Naive thymus-derived CD8-positive, alpha-beta T cell (primary cell): ENCODE data around the gene SFXN1. TPM values are rescaled to one million over a fixed set of nuclear protein-coding genes. Genes with fewer than 3 reads are reported as not detected.
"Not testable (repeated sequence)": the region's sequence is repeated elsewhere in the genome, so short reads cannot be mapped to it uniquely, and the experiment has no call there.

Source experiments
- ATAC-seq, 2 donors: fragments of 150-1000 bp; cut with Tn5 transposase in 1 of 2; sonication (Bioruptor Pico), chemical (Tn5 transposase) in 1 of 2; 1 replicate in 1 of 2; 2 replicates in 1 of 2; pipeline ENCODE4 v1.10.0; 2021; ENCODE audit warnings: mild to moderate bottlenecking in 2 of 2, moderate library complexity in 2 of 2
- POLR2A ChIA-PET: fragments of 350-600 bp; sonication (Branson Sonifier 250); formaldehyde crosslinking; loops from one replicate; lab custom pipeline; 2021; ENCODE audit warnings: antibody characterized with exemption; lab: Charles Lee
- DNase-seq, 10 donors: peaks; one replicate each; pipeline versions ENCODE4 v3.0.0 to v3.0.0-alpha.2; 2020 to 2022
- H3K27ac Mint-ChIP-seq, 10 donors: one replicate each; pipeline ENCODE4 v1.8.0; 2020 to 2022; ENCODE audit warnings: mild to moderate bottlenecking in 10 of 10, mixed read lengths in 10 of 10, moderate library complexity in 4 of 10, inconsistent platforms in 1 of 10
- H3K27me3 Mint-ChIP-seq, 5 donors: one replicate each; pipeline ENCODE4 v1.8.0; 2021 to 2022; ENCODE audit warnings: mixed read lengths in 5 of 5
- H3K36me3 Mint-ChIP-seq, 3 donors: one replicate each; pipeline ENCODE4 v1.8.0; 2020 to 2022; ENCODE audit warnings: mixed read lengths in 3 of 3, mild to moderate bottlenecking in 2 of 3, inconsistent platforms in 1 of 3
- H3K4me1 Mint-ChIP-seq, 4 donors: one replicate each; pipeline ENCODE4 v1.8.0; 2021 to 2022; ENCODE audit warnings: mixed read lengths in 4 of 4
- H3K4me3 Mint-ChIP-seq, 10 donors: one replicate each; pipeline ENCODE4 v1.8.0; 2020 to 2022; ENCODE audit warnings: mild to moderate bottlenecking in 10 of 10, mixed read lengths in 10 of 10, moderate library complexity in 6 of 10, inconsistent platforms in 1 of 10
- H3K9me3 Mint-ChIP-seq, 9 donors: one replicate each; pipeline ENCODE4 v1.8.0; 2020 to 2022; ENCODE audit warnings: mixed read lengths in 9 of 9, mild to moderate bottlenecking in 3 of 9, inconsistent platforms in 1 of 9, moderate library complexity in 1 of 9
- polyA plus RNA-seq, 3 donors: library from polyadenylated mRNA; unstranded; fragments of 300-500 nt; fragmentation: Illumina TruSeq; gene quantifications; one replicate each; pipeline ENCODE4 v1.2.3, GENCODE V29; 2021
- total RNA-seq, 8 experiments: library from RNA in 2 of 8; stranded (reverse) in 2 of 8; gene quantifications; one replicate each; pipeline ENCODE4 v1.2.3 and lab custom pipeline; 2021 to 2026

Gene SFXN1
- total RNA-seq = 10 to 100 TPM; 76.3 to 93.0 TPM
- 10 to 100 TPM; 54.0 to 76.9 (median 57.4) TPM for polyA plus RNA-seq
- 86.3 to 1,532 (median 189) reads per million in 6 experiments for total RNA-seq (lab: John Stamatoyannopoulos, UW)

GRCh38 chr5:175478384-175479124, at the start of gene SFXN1:
SFXN1 (plus strand) TSS chr5:175478560; CDS start chr5:175492104, 13,544 bp downstream.
- peak within 1 kb of the TSS; percentile 89 to 98 (median 96) for H3K4me3 Mint-ChIP-seq
- ATAC-seq = peak; percentile 56 to 76
- no peaks in the 10 kb centered on the region for H3K9me3 Mint-ChIP-seq
- peak; percentile 61 to 82 (median 71) for DNase-seq
- H3K4me1 Mint-ChIP-seq = peaks cover 28 to 56% (median 51%) of the 10 kb centered on the region in 4 donors
- POLR2A ChIA-PET = interaction anchor here (0.8 to 5.2 kb wide), 6 partner anchors 9 to 55 kb away, joined by 3 to 65 read pairs (median 4); no protein-coding TSS in a partner anchor
- H3K36me3 Mint-ChIP-seq = peaks cover 0 to 31% (median 9%) of the 10 kb centered on the region in 3 donors
- H3K27me3 Mint-ChIP-seq = peaks cover 0 to 8% (median 0%) of the 10 kb centered on the region in 5 donors
- peak within 1 kb of the TSS; percentile 83 to 98 (median 96) for H3K27ac Mint-ChIP-seq

- Mint-ChIP-seq H3K27ac (no peak overlapping the region), H3K36me3 (no peaks in the 10 kb centered on the region)
- POLR2A ChIA-PET = no interaction called here
Observed at GRCh38 chr5:175434800-175435199, 43.6 kb upstream of the SFXN1 start.

GRCh38 chr5:175436359-175436758, 42.0 kb upstream of the SFXN1 start:
- POLR2A ChIA-PET = no interaction called here
- Mint-ChIP-seq H3K4me1 (no peaks in the 10 kb centered on the region), H3K27me3 (peaks cover 13 to 63% (median 16%) of the 10 kb centered on the region in 5 donors), H3K36me3 (no peaks in the 10 kb centered on the region), H3K9me3 (no peaks in the 10 kb centered on the region), H3K4me3 (no peak overlapping the region), H3K27ac (no peak overlapping the region)
- DNase-seq (no peak), ATAC-seq (no peak)

More at GRCh38 chr5:175434800-175435199, 43.6 kb upstream of the SFXN1 start:
- no peaks in the 10 kb centered on the region for H3K9me3 Mint-ChIP-seq
- DNase-seq (no peak), ATAC-seq (no peak)
- no peak overlapping the region for H3K4me3 Mint-ChIP-seq
- H3K4me1 Mint-ChIP-seq = no peaks in the 10 kb centered on the region
- peaks cover 14 to 52% (median 16%) of the 10 kb centered on the region in 5 donors for H3K27me3 Mint-ChIP-seq

- ATAC-seq (no peak), DNase-seq (no peak)
- peaks cover 0 to under 1% (median 0%) of the 10 kb centered on the region in 3 donors for H3K36me3 Mint-ChIP-seq
- no peak overlapping the region for H3K4me3 Mint-ChIP-seq
- H3K27ac Mint-ChIP-seq = no peak overlapping the region
- H3K27me3 Mint-ChIP-seq = peaks cover 25 to 81% (median 35%) of the 10 kb centered on the region in 5 donors
- POLR2A ChIA-PET = no interaction called here
- no peaks in the 10 kb centered on the region for H3K9me3 Mint-ChIP-seq
- peaks cover 0 to under 1% (median 0%) of the 10 kb centered on the region in 4 donors for H3K4me1 Mint-ChIP-seq
Observed at GRCh38 chr5:175438234-175438857, 40.0 kb upstream of the SFXN1 start.

GRCh38 chr5:175443514-175444059, 34.8 kb upstream of the SFXN1 start:
- H3K4me1 Mint-ChIP-seq = peaks cover 2 to 10% (median 6%) of the 10 kb centered on the region in 4 donors
- H3K27me3 Mint-ChIP-seq = peaks cover 21 to 75% (median 43%) of the 10 kb centered on the region in 5 donors
- POLR2A ChIA-PET = no interaction called here
- no peak for DNase-seq
- H3K27ac Mint-ChIP-seq = no peak overlapping the region
- no peaks in the 10 kb centered on the region for H3K9me3 Mint-ChIP-seq
- peak overlapping the region in 6 of 10 donors; percentile 20 to 68 (median 48) for H3K4me3 Mint-ChIP-seq
- no peak for ATAC-seq
- H3K36me3 Mint-ChIP-seq = peaks cover 0 to 1% (median 0%) of the 10 kb centered on the region in 3 donors

- POLR2A ChIA-PET = no interaction called here
- Mint-ChIP-seq H3K9me3 (no peaks in the 10 kb centered on the region), H3K27me3 (peaks cover 21 to 75% (median 43%) of the 10 kb centered on the region in 5 donors), H3K4me1 (peaks cover 2 to 10% (median 6%) of the 10 kb centered on the region in 4 donors), H3K36me3 (peaks cover 0 to 1% (median 0%) of the 10 kb centered on the region in 3 donors), H3K27ac (peak within 1 kb of the TSS in 1 of 10 donors; percentile 63), H3K4me3 (peak within 1 kb of the TSS; percentile 47 to 85 (median 74))
- DNase-seq (peak in 9 of 10 donors; percentile 9 to 56 (median 34)), ATAC-seq (peak; percentile 84 to 91)
Observed at GRCh38 chr5:175444060-175444904, 34.1 kb upstream of the SFXN1 start, which contains the start of gene DRD1. DRD1 (minus strand) TSS chr5:175444182; CDS start chr5:175443099, 1,083 bp downstream.

GRCh38 chr5:175444905-175445456, 33.4 kb upstream of the SFXN1 start:
- peaks cover 21 to 75% (median 47%) of the 10 kb centered on the region in 5 donors for H3K27me3 Mint-ChIP-seq

GRCh38 chr5:175446378-175446777, 32.0 kb upstream of the SFXN1 start:
- POLR2A ChIA-PET, H3K9me3 Mint-ChIP-seq, H3K4me3 Mint-ChIP-seq, H3K4me1 Mint-ChIP-seq, H3K36me3 Mint-ChIP-seq, DNase-seq, H3K27ac Mint-ChIP-seq, ATAC-seq: not testable (repeated sequence)
- H3K27me3 Mint-ChIP-seq = peaks cover 21 to 74% (median 51%) of the 10 kb centered on the region in 5 donors

More at GRCh38 chr5:175444905-175445456, 33.4 kb upstream of the SFXN1 start:
- peak overlapping the region in 9 of 10 donors; percentile 65 to 85 (median 75) for H3K4me3 Mint-ChIP-seq
- H3K36me3 Mint-ChIP-seq = peaks cover 0 to 1% (median 0%) of the 10 kb centered on the region in 3 donors
- DNase-seq (no peak), ATAC-seq (no peak)
- peak overlapping the region in 1 of 10 donors; percentile 63 for H3K27ac Mint-ChIP-seq
- H3K4me1 Mint-ChIP-seq = peaks cover 2 to 10% (median 6%) of the 10 kb centered on the region in 4 donors
- POLR2A ChIA-PET = no interaction called here
- H3K9me3 Mint-ChIP-seq = no peaks in the 10 kb centered on the region

GRCh38 chr5:175447571-175447970, 30.8 kb upstream of the SFXN1 start:
- no peak overlapping the region for H3K27ac Mint-ChIP-seq
- H3K4me1 Mint-ChIP-seq = peaks cover 2 to 10% (median 6%) of the 10 kb centered on the region in 4 donors
- H3K9me3 Mint-ChIP-seq = no peaks in the 10 kb centered on the region
- POLR2A ChIA-PET = no interaction called here
- H3K36me3 Mint-ChIP-seq = peaks cover 0 to 1% (median 0%) of the 10 kb centered on the region in 3 donors
- H3K4me3 Mint-ChIP-seq = no peak overlapping the region
- DNase-seq (no peak), ATAC-seq (no peak)
- H3K27me3 Mint-ChIP-seq = peaks cover 18 to 74% (median 42%) of the 10 kb centered on the region in 5 donors

- Mint-ChIP-seq H3K9me3 (no peaks in the 10 kb centered on the region), H3K27ac (no peak overlapping the region), H3K36me3 (peaks cover 0 to 1% (median 0%) of the 10 kb centered on the region in 3 donors), H3K4me1 (peaks cover 2 to 10% (median 6%) of the 10 kb centered on the region in 4 donors), H3K27me3 (peaks cover 21 to 74% (median 41%) of the 10 kb centered on the region in 5 donors), H3K4me3 (no peak overlapping the region)
- DNase-seq (no peak), ATAC-seq (no peak)
- POLR2A ChIA-PET = no interaction called here
Observed at GRCh38 chr5:175448276-175448675, 30.1 kb upstream of the SFXN1 start.

GRCh38 chr5:175452166-175452565, 26.2 kb upstream of the SFXN1 start:
- H3K4me1 Mint-ChIP-seq = no peaks in the 10 kb centered on the region
- no peaks in the 10 kb centered on the region for H3K36me3 Mint-ChIP-seq
- H3K9me3 Mint-ChIP-seq = no peaks in the 10 kb centered on the region
- no peak for ATAC-seq
- peaks cover 22 to 76% (median 37%) of the 10 kb centered on the region in 5 donors for H3K27me3 Mint-ChIP-seq
- DNase-seq = no peak
- POLR2A ChIA-PET = interaction anchor here (0.6 kb wide), 1 partner anchor 485 kb away, joined by 4 read pairs; no protein-coding TSS in a partner anchor
- H3K27ac Mint-ChIP-seq = no peak overlapping the region
- no peak overlapping the region for H3K4me3 Mint-ChIP-seq
